Measurements from ENCODE around the gene ADGRL3.
"Not testable (repeated sequence)": the region's sequence is repeated elsewhere in the genome, so short reads cannot be mapped to it uniquely, and the experiment has no call there.

DNA sequence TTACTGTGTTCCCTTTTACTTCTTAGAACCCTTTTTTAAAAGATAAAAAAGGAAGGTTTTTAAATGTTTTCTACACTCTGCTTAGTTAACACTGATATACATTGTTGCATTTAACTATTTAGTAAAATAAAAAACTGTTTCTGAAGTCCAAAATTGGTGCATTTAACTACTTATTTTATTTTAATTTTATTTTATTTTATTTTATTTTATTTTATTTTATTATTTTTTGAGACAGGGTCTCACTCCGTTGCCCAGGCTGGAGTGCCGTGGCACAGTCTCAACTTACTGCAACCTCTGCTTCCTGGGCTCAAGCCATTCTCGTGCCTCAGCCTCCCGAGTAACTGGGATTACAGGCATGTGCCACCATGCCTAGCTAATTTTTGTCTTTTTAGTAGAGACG, 652.0 kb downstream of the ADGRL3 start:
- not testable (repeated sequence) for TF ChIP-seq CTCF, POLR2A (IDR thresholded peaks at IDR 0.05)
